GM19193 (cell line): ENCODE results near the gene CUX1.

Source experiments
- POLR2A ChIP-seq: IDR thresholded peaks from 4 replicates; pipeline ENCODE4 v1.6.1; 2011; ENCODE audit not compliant: insufficient read depth, insufficient read length; ENCODE audit errors: extremely low read depth

Gene CUX1

DNA sequence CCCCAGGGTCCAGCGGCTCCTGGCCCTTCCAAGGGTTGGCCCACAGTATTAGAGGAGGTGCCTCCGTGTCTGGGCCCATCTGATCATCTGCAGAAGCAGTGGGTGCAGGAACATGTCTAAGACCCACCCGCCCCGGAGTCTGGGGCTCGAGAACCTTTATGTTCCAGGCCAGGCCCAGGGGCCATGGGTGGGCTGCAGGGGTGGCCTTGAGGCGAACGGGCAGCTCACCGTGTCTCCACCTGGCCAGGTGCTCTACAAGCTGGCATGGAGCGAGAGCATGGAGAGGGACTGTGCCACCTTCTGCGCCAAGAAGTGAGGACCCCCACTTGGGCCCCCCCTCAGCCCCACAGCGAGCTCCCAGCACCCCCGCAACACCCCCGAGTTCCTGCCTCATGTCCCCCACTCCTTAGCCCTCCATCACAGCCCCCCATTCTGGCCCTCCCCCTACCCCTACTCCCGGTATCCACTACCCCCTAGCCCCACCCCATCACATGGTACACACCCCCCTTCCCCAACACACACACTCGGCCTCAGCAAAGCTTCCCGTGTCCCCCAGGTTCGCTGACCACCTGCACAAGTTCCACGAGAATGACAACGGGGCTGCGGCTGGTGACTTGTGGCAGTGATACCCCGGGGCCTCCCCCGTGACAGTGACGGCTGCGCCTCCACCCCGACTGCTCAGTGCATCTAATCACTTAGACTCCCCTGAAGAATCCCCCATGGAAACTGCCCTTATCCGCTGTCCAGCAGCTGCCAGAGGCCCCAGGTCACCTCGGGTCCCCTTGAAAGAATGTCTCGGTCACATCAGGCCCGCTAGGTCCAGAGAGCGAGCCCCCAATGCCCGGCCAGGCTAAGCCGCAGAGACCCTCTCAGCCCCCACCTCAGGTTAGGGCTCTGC lies 465.3 kb downstream of the CUX1 start:
- TF ChIP-seq POLR2A, result no peak

DNA sequence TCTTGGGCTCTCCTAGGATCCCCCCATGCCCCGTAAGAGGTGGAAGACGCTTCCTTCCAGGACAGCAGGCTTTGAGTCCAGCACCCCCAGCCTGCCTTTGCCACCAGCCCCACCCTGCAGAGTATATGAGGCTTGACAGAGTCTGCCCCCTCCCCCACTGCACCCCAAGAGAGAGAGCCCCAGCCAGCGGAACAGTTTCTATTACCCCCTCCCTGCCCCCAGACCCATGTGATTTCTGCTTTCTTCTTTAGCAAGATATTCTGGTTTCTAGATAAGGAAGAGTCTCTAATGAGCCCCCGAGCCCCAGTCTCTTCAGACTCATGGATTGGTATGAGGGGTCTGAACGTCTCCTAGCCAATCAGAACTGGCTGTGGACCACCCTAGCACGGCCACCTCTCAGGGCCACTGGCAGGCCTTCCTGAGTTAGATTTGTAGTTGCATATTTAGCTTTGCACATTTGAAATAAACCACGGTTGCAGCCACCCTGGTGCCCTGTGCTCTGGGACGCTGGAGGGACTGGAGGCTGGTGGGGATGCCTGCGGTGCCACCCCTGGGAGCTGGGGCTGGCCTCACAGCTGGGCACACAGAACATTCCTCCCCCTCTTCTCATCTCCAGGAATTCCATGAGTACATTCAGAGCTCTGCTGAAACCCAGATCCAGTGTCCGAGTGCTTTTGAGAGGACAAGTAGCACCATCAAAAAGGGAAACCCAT lies 466.2 kb downstream of the CUX1 start:
- TF ChIP-seq POLR2A, result no peak

DNA sequence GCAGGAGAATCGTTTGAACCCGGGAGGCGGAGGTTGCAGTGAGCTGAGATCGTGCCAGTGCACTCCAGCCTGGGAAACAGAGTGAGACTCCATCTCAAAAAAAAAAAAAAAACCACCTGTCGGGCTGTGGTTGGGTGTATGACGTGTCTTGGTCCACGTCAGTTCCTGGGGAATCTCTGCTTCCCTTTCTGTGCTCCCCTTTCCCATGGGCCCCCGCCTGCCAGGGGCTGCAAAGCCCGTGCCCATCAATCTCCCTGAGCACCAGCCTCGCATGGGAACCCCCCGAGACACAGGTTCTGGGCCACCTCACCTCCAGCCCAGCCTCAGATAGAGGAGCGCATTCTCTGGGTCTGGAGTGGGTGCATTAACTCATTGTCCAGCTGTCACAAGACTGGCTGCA lies 467.0 kb downstream of the CUX1 start:
- no peak for TF ChIP-seq POLR2A

- TF ChIP-seq POLR2A, result no peak
These were observed 467.6 kb downstream of the CUX1 start for GRCh38 chr7:102284891-102285539.

GRCh38 chr7:102285540-102286236 lies 468.3 kb downstream of the CUX1 start:
- TF ChIP-seq POLR2A, result no peak

- peak; percentile 46 for TF ChIP-seq POLR2A
These were observed 469.0 kb downstream of the CUX1 start, which contains the start of gene SH2B2 for GRCh38 chr7:102286237-102287110. SH2B2 (plus strand) TSS chr7:102286868; CDS start chr7:102300551, 13,683 bp downstream.

GRCh38 chr7:102287111-102287980 lies 469.9 kb downstream of the CUX1 start:
- TF ChIP-seq POLR2A, result no peak

GRCh38 chr7:102287981-102288278 lies 470.5 kb downstream of the CUX1 start:
- no peak for TF ChIP-seq POLR2A

- no peak for TF ChIP-seq POLR2A
These were observed 471.0 kb downstream of the CUX1 start for GRCh38 chr7:102288285-102288930.

- TF ChIP-seq POLR2A, result no peak
These were observed 471.6 kb downstream of the CUX1 start for GRCh38 chr7:102289057-102289456.

- peak; percentile 4 for TF ChIP-seq POLR2A
These were observed 473.9 kb downstream of the CUX1 start for GRCh38 chr7:102291056-102291915.

DNA sequence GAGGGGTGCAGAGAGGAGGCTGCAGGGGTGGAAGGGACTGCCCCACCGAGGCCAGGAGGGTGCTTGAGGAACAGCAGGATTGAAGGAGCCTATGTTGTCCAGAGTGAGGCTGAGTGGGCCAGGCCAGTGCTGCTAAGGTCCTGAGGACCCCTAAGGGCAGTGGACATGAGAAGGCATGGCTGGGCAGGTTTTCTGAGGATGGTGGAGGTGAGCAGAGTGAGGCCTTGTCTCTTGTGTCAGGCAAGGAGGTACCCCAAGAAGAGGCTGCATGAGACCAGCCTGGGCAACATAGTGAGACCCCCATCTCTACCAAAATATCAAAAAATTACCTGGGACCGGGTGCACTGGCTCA lies 474.5 kb downstream of the CUX1 start:
- TF ChIP-seq POLR2A, result no peak
